Measurements from ENCODE around the gene RNF207. TPM values are rescaled to one million over a fixed set of nuclear protein-coding genes. Genes with fewer than 3 reads are reported as not detected.

Gene RNF207
- total RNA-seq, 1 experiment from 2014 or later: 6.8 TPM

GRCh38 chr1:6253380-6253779 is 47.5 kb downstream of the RNF207 start:
- Histone ChIP-seq H3K27me3 (ENCODE audit: control insufficient read depth, insufficient read depth, low read length) (peaks cover 31% of the 10 kb centered on the region), H3K36me3 (replicated peaks; ENCODE audit: control insufficient read depth, insufficient read depth, low read length) (no peaks in the 10 kb centered on the region), H3K4me3 (ENCODE audit: insufficient read depth, low read depth, low read length) (no peak overlapping the region)
- no peak for DNase-seq

- H3K27me3 ChIP-seq (ENCODE audit: control insufficient read depth, insufficient read depth, low read length): peaks cover 31% of the 10 kb centered on the region
- no peaks in the 10 kb centered on the region for H3K36me3 ChIP-seq (replicated peaks; ENCODE audit: control insufficient read depth, insufficient read depth, low read length)
- no peak overlapping the region for H3K4me3 ChIP-seq (ENCODE audit: insufficient read depth, low read depth, low read length)
- no peak for DNase-seq
Measured at GRCh38 chr1:6254691-6255090, 48.8 kb downstream of the RNF207 start.

GRCh38 chr1:6256645-6257044 is 50.7 kb downstream of the RNF207 start:
- DNase-seq: no peak
- H3K36me3 ChIP-seq (replicated peaks; ENCODE audit: control insufficient read depth, insufficient read depth, low read length): no peaks in the 10 kb centered on the region
- peaks cover 24% of the 10 kb centered on the region for H3K27me3 ChIP-seq (ENCODE audit: control insufficient read depth, insufficient read depth, low read length)
- H3K4me3 ChIP-seq (ENCODE audit: insufficient read depth, low read depth, low read length): no peak overlapping the region

GRCh38 chr1:6257541-6258069 is 51.7 kb downstream of the RNF207 start:
- peaks cover 25% of the 10 kb centered on the region for H3K27me3 ChIP-seq (ENCODE audit: control insufficient read depth, insufficient read depth, low read length)
- no peak for DNase-seq
- H3K4me3 ChIP-seq (ENCODE audit: insufficient read depth, low read depth, low read length): no peak overlapping the region
- no peaks in the 10 kb centered on the region for H3K36me3 ChIP-seq (replicated peaks; ENCODE audit: control insufficient read depth, insufficient read depth, low read length)

GRCh38 chr1:6258675-6259074 is 52.8 kb downstream of the RNF207 start:
- Histone ChIP-seq H3K4me3 (ENCODE audit: insufficient read depth, low read depth, low read length) (no peak overlapping the region), H3K36me3 (replicated peaks; ENCODE audit: control insufficient read depth, insufficient read depth, low read length) (no peaks in the 10 kb centered on the region), H3K27me3 (ENCODE audit: control insufficient read depth, insufficient read depth, low read length) (peaks cover 25% of the 10 kb centered on the region)
- DNase-seq: no peak

GRCh38 chr1:6259491-6260362 is 53.8 kb downstream of the RNF207 start:
- peak overlapping the region; percentile 77 for H3K4me3 ChIP-seq (ENCODE audit: insufficient read depth, low read depth, low read length)
- DNase-seq: peak; percentile 99
- peaks cover 25% of the 10 kb centered on the region for H3K27me3 ChIP-seq (ENCODE audit: control insufficient read depth, insufficient read depth, low read length)
- no peaks in the 10 kb centered on the region for H3K36me3 ChIP-seq (replicated peaks; ENCODE audit: control insufficient read depth, insufficient read depth, low read length)

GRCh38 chr1:6260433-6260934 is 54.6 kb downstream of the RNF207 start:
- Histone ChIP-seq H3K36me3 (replicated peaks; ENCODE audit: control insufficient read depth, insufficient read depth, low read length) (no peaks in the 10 kb centered on the region), H3K4me3 (ENCODE audit: insufficient read depth, low read depth, low read length) (peak overlapping the region; percentile 77), H3K27me3 (ENCODE audit: control insufficient read depth, insufficient read depth, low read length) (peaks cover 25% of the 10 kb centered on the region)
- DNase-seq: peak; percentile 92

- Histone ChIP-seq H3K4me3 (ENCODE audit: insufficient read depth, low read depth, low read length) (peak within 1 kb of the TSS; percentile 77), H3K36me3 (replicated peaks; ENCODE audit: control insufficient read depth, insufficient read depth, low read length) (no peaks in the 10 kb centered on the region), H3K27me3 (ENCODE audit: control insufficient read depth, insufficient read depth, low read length) (peaks cover 25% of the 10 kb centered on the region)
- peak; percentile 96 for DNase-seq
Measured at GRCh38 chr1:6260961-6261614, 55.2 kb downstream of the RNF207 start, which contains the start of gene GPR153. Gene GPR153, minus strand, starts transcription at chr1:6261098. Its CDS starts 6,193 bp downstream, at chr1:6254905.

GRCh38 chr1:6261615-6261995 is 55.7 kb downstream of the RNF207 start:
- H3K4me3 ChIP-seq (ENCODE audit: insufficient read depth, low read depth, low read length): peak overlapping the region; percentile 38
- peak; percentile 92 for DNase-seq
- no peaks in the 10 kb centered on the region for H3K36me3 ChIP-seq (replicated peaks; ENCODE audit: control insufficient read depth, insufficient read depth, low read length)
- peaks cover 25% of the 10 kb centered on the region for H3K27me3 ChIP-seq (ENCODE audit: control insufficient read depth, insufficient read depth, low read length)

- peaks cover 25% of the 10 kb centered on the region for H3K27me3 ChIP-seq (ENCODE audit: control insufficient read depth, insufficient read depth, low read length)
- peak; percentile 71 for DNase-seq
- H3K4me3 ChIP-seq (ENCODE audit: insufficient read depth, low read depth, low read length): no peak overlapping the region
- no peaks in the 10 kb centered on the region for H3K36me3 ChIP-seq (replicated peaks; ENCODE audit: control insufficient read depth, insufficient read depth, low read length)
Measured at GRCh38 chr1:6262555-6263420, 56.9 kb downstream of the RNF207 start.

- Histone ChIP-seq H3K4me3 (ENCODE audit: insufficient read depth, low read depth, low read length) (no peak overlapping the region), H3K27me3 (ENCODE audit: control insufficient read depth, insufficient read depth, low read length) (peaks cover 24% of the 10 kb centered on the region), H3K36me3 (replicated peaks; ENCODE audit: control insufficient read depth, insufficient read depth, low read length) (no peaks in the 10 kb centered on the region)
- DNase-seq: no peak
Measured at GRCh38 chr1:6263716-6264115, 57.8 kb downstream of the RNF207 start.

- DNase-seq: no peak
- H3K27me3 ChIP-seq (ENCODE audit: control insufficient read depth, insufficient read depth, low read length): peaks cover 13% of the 10 kb centered on the region
- H3K4me3 ChIP-seq (ENCODE audit: insufficient read depth, low read depth, low read length): no peak overlapping the region
- no peaks in the 10 kb centered on the region for H3K36me3 ChIP-seq (replicated peaks; ENCODE audit: control insufficient read depth, insufficient read depth, low read length)
Measured at GRCh38 chr1:6265151-6265550, 59.2 kb downstream of the RNF207 start.

- H3K36me3 ChIP-seq (replicated peaks; ENCODE audit: control insufficient read depth, insufficient read depth, low read length): no peaks in the 10 kb centered on the region
- peaks cover 3% of the 10 kb centered on the region for H3K27me3 ChIP-seq (ENCODE audit: control insufficient read depth, insufficient read depth, low read length)
- H3K4me3 ChIP-seq (ENCODE audit: insufficient read depth, low read depth, low read length): no peak overlapping the region
- no peak for DNase-seq
Measured at GRCh38 chr1:6266641-6267040, 60.7 kb downstream of the RNF207 start.
